H9 (cell line): ENCODE measurements around the gene FAM200A. TPM values are rescaled to one million over a fixed set of nuclear protein-coding genes. Genes with fewer than 3 reads are reported as not detected.
"Not testable (repeated sequence)": the region's sequence is repeated elsewhere in the genome, so short reads cannot be mapped to it uniquely, and the experiment has no call there.

Experiments
- DNase-seq: peaks from one replicate; pipeline ENCODE4 v3.0.0-alpha.2; 2017
- H2AFZ ChIP-seq: one replicate; pipeline ENCODE4 v1.6.1; 2013; ENCODE audit warnings: mild to moderate bottlenecking, low read length, control low read depth, moderate library complexity
- H2AK5ac ChIP-seq: 2 replicates; pipeline ENCODE4 v1.6.1; 2013; ENCODE audit warnings: low read length, control low read depth, mixed read lengths; ENCODE audit not compliant: insufficient read length
- H2BK120ac ChIP-seq: one replicate; pipeline ENCODE4 v1.6.1; 2013; ENCODE audit warnings: low read depth, mild to moderate bottlenecking, low read length, control low read depth, inconsistent platforms; ENCODE audit not compliant: poor library complexity, severe bottlenecking
- H2BK12ac ChIP-seq: 2 replicates; pipeline ENCODE4 v1.6.1; 2013; ENCODE audit warnings: low read length, control low read depth, mixed read lengths, low read depth; ENCODE audit not compliant: insufficient read length
- H2BK15ac ChIP-seq: 2 replicates; pipeline ENCODE4 v1.6.1; 2013; ENCODE audit warnings: low read depth, low read length, control low read depth
- H2BK20ac ChIP-seq: one replicate; pipeline ENCODE4 v1.6.1; 2013; ENCODE audit warnings: low read depth, mild to moderate bottlenecking, low read length, control low read depth, inconsistent platforms; ENCODE audit not compliant: poor library complexity, severe bottlenecking
- H2BK5ac ChIP-seq: 2 replicates; pipeline ENCODE4 v1.6.1; 2013; ENCODE audit warnings: low read length, control low read depth, mixed read lengths; ENCODE audit not compliant: insufficient read length
- H3K14ac ChIP-seq: 2 replicates; pipeline ENCODE4 v1.6.1; 2013; ENCODE audit warnings: low read length, control low read depth; ENCODE audit not compliant: insufficient read depth
- H3K18ac ChIP-seq: 2 replicates; pipeline ENCODE4 v1.6.1; 2013; ENCODE audit warnings: low read depth, mild to moderate bottlenecking, mixed read lengths, low read length, control low read depth; ENCODE audit not compliant: insufficient read length
- H3K23ac ChIP-seq: 2 replicates; pipeline ENCODE4 v1.6.1; 2013; ENCODE audit warnings: low read length, control low read depth, mixed read lengths, low read depth; ENCODE audit not compliant: insufficient read length
- H3K23me2 ChIP-seq: 2 replicates; pipeline ENCODE4 v1.6.1; 2013; ENCODE audit warnings: low read depth, mild to moderate bottlenecking, mixed read lengths, low read length, control low read depth; ENCODE audit not compliant: insufficient read length, poor library complexity, severe bottlenecking
- H3K27ac ChIP-seq: 2 replicates; pipeline ENCODE4 v1.5.1; 2013; ENCODE audit warnings: low read length, control low read depth, mixed read lengths, low read depth; ENCODE audit not compliant: insufficient read length
- H3K27me3 ChIP-seq: 2 replicates; pipeline ENCODE4 v1.6.1; 2013; ENCODE audit warnings: low read length, control low read depth, inconsistent platforms; ENCODE audit not compliant: insufficient read depth
- H3K4ac ChIP-seq: 2 replicates; pipeline ENCODE4 v1.6.1; 2013; ENCODE audit warnings: low read depth, mild to moderate bottlenecking, control low read depth, inconsistent platforms, low read length, moderate library complexity
- H3K4me1 ChIP-seq: 2 replicates; pipeline ENCODE4 v1.6.1; 2013; ENCODE audit warnings: low read length, control low read depth, inconsistent platforms; ENCODE audit not compliant: insufficient read depth
- H3K4me2 ChIP-seq: 2 replicates; pipeline ENCODE4 v1.6.1; 2013; ENCODE audit warnings: low read length, control low read depth, mixed read lengths; ENCODE audit not compliant: insufficient read length, insufficient read depth
- H3K56ac ChIP-seq: 2 replicates; pipeline ENCODE4 v1.6.1; 2013; ENCODE audit warnings: low read depth, mild to moderate bottlenecking, mixed read lengths, low read length, control low read depth; ENCODE audit not compliant: insufficient read length
- H3K79me1 ChIP-seq: 2 replicates; pipeline ENCODE4 v1.6.1; 2013; ENCODE audit warnings: low read depth, mild to moderate bottlenecking, moderate library complexity, low read length, control low read depth, inconsistent platforms; ENCODE audit not compliant: insufficient read depth, poor library complexity, severe bottlenecking
- H3K79me2 ChIP-seq: 2 replicates; pipeline ENCODE4 v1.6.1; 2013; ENCODE audit warnings: low read length, control low read depth, inconsistent platforms; ENCODE audit not compliant: insufficient read depth
- H3K9ac ChIP-seq: 2 replicates; pipeline ENCODE4 v1.6.1; 2013; ENCODE audit warnings: low read length, control low read depth, mixed read lengths; ENCODE audit not compliant: insufficient read length; ENCODE audit errors: extremely low read depth
- H3K9me3 ChIP-seq: one replicate; pipeline ENCODE4 v1.6.1; 2013; ENCODE audit warnings: low read depth, low read length, inconsistent platforms; ENCODE audit not compliant: control insufficient read depth
- H3T11ph ChIP-seq: one replicate; pipeline ENCODE4 v1.6.1; 2013; ENCODE audit warnings: mild to moderate bottlenecking, low read length, control low read depth, inconsistent platforms
- H4K20me1 ChIP-seq: one replicate; pipeline ENCODE4 v1.6.1; 2013; ENCODE audit not compliant: control insufficient read depth, insufficient read length, insufficient read depth
- H4K5ac ChIP-seq: 2 replicates; pipeline ENCODE4 v1.6.1; 2013; ENCODE audit warnings: low read depth, mild to moderate bottlenecking, mixed read lengths, low read length, control low read depth; ENCODE audit not compliant: insufficient read length
- H4K8ac ChIP-seq: replicated peaks from 2 replicates; pipeline ENCODE4 v1.6.1; 2013; ENCODE audit warnings: low read length, control low read depth, mixed read lengths, low read depth; ENCODE audit not compliant: insufficient read length
- H4K91ac ChIP-seq: 2 replicates; pipeline ENCODE4 v1.6.1; 2013; ENCODE audit warnings: low read depth, mild to moderate bottlenecking, moderate library complexity, mixed read lengths, low read length, control low read depth; ENCODE audit not compliant: insufficient read length
- H3K27ac Mint-ChIP-seq, 3 experiments: 2 replicates in 2 of 3; 3 replicates in 1 of 3; pipeline ENCODE4 v1.8.0; 2020 to 2021; ENCODE audit warnings: mixed read lengths in 3 of 3, mild to moderate bottlenecking in 1 of 3, moderate library complexity in 1 of 3
- H3K27me3 Mint-ChIP-seq: 2 replicates; pipeline ENCODE4 v1.8.0; 2021; ENCODE audit warnings: low read depth, mild to moderate bottlenecking, moderate library complexity, mixed read lengths
- H3K36me3 Mint-ChIP-seq, 3 experiments: 2 replicates in 2 of 3; 3 replicates in 1 of 3; pipeline ENCODE4 v1.8.0; 2020 to 2021; ENCODE audit warnings: low read depth in 3 of 3, mixed read lengths in 3 of 3; ENCODE audit not compliant: insufficient read depth in 1 of 3
- H3K4me1 Mint-ChIP-seq, 2 experiments: 2 replicates each; pipeline ENCODE4 v1.8.0; 2020; ENCODE audit warnings: mixed read lengths in 2 of 2
- H3K4me3 Mint-ChIP-seq, 2 experiments: 2 replicates in 1 of 2; 3 replicates in 1 of 2; pipeline ENCODE4 v1.8.0; 2020 to 2021; ENCODE audit warnings: mild to moderate bottlenecking in 2 of 2, mixed read lengths in 2 of 2, moderate library complexity in 1 of 2
- H3K9me3 Mint-ChIP-seq, 2 experiments: 2 replicates in 1 of 2; 3 replicates in 1 of 2; pipeline ENCODE4 v1.8.0; 2020; ENCODE audit warnings: mild to moderate bottlenecking in 2 of 2, mixed read lengths in 2 of 2, moderate library complexity in 1 of 2
- WGBS: extraction: QIAGEN DNeasy Blood & Tissue Kit; methylation state at CpG from one replicate; pipeline ENCODE4 v1.1.7; 2013; ENCODE audit warnings: missing lambda C conversion rate, low lambda C conversion rate, mixed read lengths; ENCODE audit not compliant: insufficient read length; ENCODE audit errors: extremely low coverage; 5-methylcytosine and 5-hydroxymethylcytosine counted together
- total RNA-seq: library from RNA; stranded (reverse); gene quantifications from 2 replicates; pipeline ENCODE4 v1.2.1, GENCODE V29; 2021
- TF ChIP-seq, protein P1 (sequence below): fragments of 200-600 bp; sonication (generic); conservative IDR thresholded peaks from 3 replicates; pipeline ENCODE4 v1.8.0; 2021; ENCODE audit warnings: antibody characterized with exemption, mild to moderate bottlenecking

Gene FAM200A
- total RNA-seq, 1 experiment from 2014 or later, result 7.8 TPM

- H2BK5ac ChIP-seq, result no peak overlapping the region
- peaks cover 1% of the 10 kb centered on the region; the same call in 1 of the 2 replicates for H3K79me2 ChIP-seq
- H2AFZ ChIP-seq, result no peak overlapping the region
- H2BK20ac ChIP-seq, result no peak overlapping the region
- H2BK120ac ChIP-seq, result no peak overlapping the region
- H3K4ac ChIP-seq, result no peak overlapping the region
- TF ChIP-seq, protein P1, sequence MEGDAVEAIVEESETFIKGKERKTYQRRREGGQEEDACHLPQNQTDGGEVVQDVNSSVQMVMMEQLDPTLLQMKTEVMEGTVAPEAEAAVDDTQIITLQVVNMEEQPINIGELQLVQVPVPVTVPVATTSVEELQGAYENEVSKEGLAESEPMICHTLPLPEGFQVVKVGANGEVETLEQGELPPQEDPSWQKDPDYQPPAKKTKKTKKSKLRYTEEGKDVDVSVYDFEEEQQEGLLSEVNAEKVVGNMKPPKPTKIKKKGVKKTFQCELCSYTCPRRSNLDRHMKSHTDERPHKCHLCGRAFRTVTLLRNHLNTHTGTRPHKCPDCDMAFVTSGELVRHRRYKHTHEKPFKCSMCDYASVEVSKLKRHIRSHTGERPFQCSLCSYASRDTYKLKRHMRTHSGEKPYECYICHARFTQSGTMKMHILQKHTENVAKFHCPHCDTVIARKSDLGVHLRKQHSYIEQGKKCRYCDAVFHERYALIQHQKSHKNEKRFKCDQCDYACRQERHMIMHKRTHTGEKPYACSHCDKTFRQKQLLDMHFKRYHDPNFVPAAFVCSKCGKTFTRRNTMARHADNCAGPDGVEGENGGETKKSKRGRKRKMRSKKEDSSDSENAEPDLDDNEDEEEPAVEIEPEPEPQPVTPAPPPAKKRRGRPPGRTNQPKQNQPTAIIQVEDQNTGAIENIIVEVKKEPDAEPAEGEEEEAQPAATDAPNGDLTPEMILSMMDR, result no peak
- no peaks in the 10 kb centered on the region for H4K20me1 ChIP-seq
- H4K5ac ChIP-seq, result no peak overlapping the region
- no peak overlapping the region for H3K18ac ChIP-seq
- H3K27ac ChIP-seq, result no peak overlapping the region
- H2AK5ac ChIP-seq, result no peak overlapping the region
- peaks cover 2% of the 10 kb centered on the region; the same call in 1 of the 2 replicates for H3K4me1 ChIP-seq
- H3K23ac ChIP-seq, result no peak overlapping the region
- Mint-ChIP-seq H3K27me3 (no peaks in the 10 kb centered on the region), H3K9me3 (no peaks in the 10 kb centered on the region), H3K4me3 (no peak overlapping the region), H3K36me3 (peaks cover 30 to 58% (median 46%) of the 10 kb centered on the region in 3 experiments; a peak in 6 of 7 replicates), H3K4me1 (peaks cover 18 to 23% of the 10 kb centered on the region in 2 experiments), H3K27ac (no peak overlapping the region)
- H3K79me1 ChIP-seq, result no peaks in the 10 kb centered on the region
- WGBS, result no CpG with 5 or more reads among the region's 3 CpGs
- H3T11ph ChIP-seq, result no peak overlapping the region
- no peak for DNase-seq
- H4K8ac ChIP-seq, result no peak overlapping the region
- H3K9me3 ChIP-seq, result no peaks in the 10 kb centered on the region
- no peak overlapping the region for H3K56ac ChIP-seq
- H4K91ac ChIP-seq, result no peak overlapping the region
- H3K23me2 ChIP-seq, result no peaks in the 10 kb centered on the region
- H3K14ac ChIP-seq, result no peak overlapping the region
- no peak overlapping the region for H2BK12ac ChIP-seq
- H2BK15ac ChIP-seq, result no peak overlapping the region
- no peak overlapping the region for H3K4me2 ChIP-seq
- H3K27me3 ChIP-seq, result no peaks in the 10 kb centered on the region
- H3K9ac ChIP-seq, result no peak overlapping the region
Measured at GRCh38 chr7:99571768-99572167, 19.9 kb upstream of the FAM200A start.

GRCh38 chr7:99568770-99569169, 16.9 kb upstream of the FAM200A start:
- H3K27ac ChIP-seq, H2AFZ ChIP-seq, H3K4me3 Mint-ChIP-seq, H3K79me1 ChIP-seq, H3K9me3 Mint-ChIP-seq, H2BK5ac ChIP-seq, H4K5ac ChIP-seq, H3K9me3 ChIP-seq, H2BK120ac ChIP-seq, H3K23ac ChIP-seq, H3K56ac ChIP-seq, H3K4me1 Mint-ChIP-seq, H4K91ac ChIP-seq, H3K27me3 Mint-ChIP-seq, H3K27me3 ChIP-seq, H2BK12ac ChIP-seq, H3K4me1 ChIP-seq, H3K9ac ChIP-seq, H3K23me2 ChIP-seq, H3K4me2 ChIP-seq, H3K4ac ChIP-seq, H3T11ph ChIP-seq, H3K79me2 ChIP-seq, H3K18ac ChIP-seq, H2BK20ac ChIP-seq, H4K8ac ChIP-seq, H2AK5ac ChIP-seq, DNase-seq, H3K14ac ChIP-seq, H2BK15ac ChIP-seq, H4K20me1 ChIP-seq, H3K27ac Mint-ChIP-seq: not testable (repeated sequence)
- WGBS, result no CpG with 5 or more reads among the region's 7 CpGs
- H3K36me3 Mint-ChIP-seq, result peaks cover 41 to 78% (median 64%) of the 10 kb centered on the region in 3 experiments; a peak in 6 of 7 replicates
